Measurements from ENCODE around the gene KIF13A.
"Not testable (repeated sequence)": the region's sequence is repeated elsewhere in the genome, so short reads cannot be mapped to it uniquely, and the experiment has no call there.

Gene KIF13A

GRCh38 chr6:17987447-17987696 lies at the start of gene KIF13A:
TSS of gene KIF13A (minus strand) at chr6:17987635. CDS start at chr6:17987463, 172 bp downstream.
- DNase-seq, result no peak

DNA sequence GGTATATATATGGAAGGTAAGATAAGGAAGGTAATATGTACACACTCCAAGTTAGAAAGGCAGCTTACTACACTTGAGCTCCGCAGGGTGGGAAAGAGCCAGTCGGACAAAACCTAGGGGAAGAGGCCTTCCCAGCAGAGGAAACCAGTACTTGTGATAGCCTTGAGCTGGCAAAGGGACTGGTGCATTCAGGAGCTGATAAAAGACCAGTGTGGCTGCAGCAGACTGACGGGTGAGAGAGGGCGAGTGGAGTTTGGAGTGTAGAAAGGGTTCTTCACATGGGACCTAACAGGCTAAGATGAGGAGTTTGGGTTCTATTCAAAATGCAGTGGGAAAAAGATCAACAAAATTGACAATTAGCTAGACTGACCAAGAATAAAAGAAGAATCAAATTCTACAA lies 49.3 kb upstream of the KIF13A start:
- DNase-seq, result no peak

DNA sequence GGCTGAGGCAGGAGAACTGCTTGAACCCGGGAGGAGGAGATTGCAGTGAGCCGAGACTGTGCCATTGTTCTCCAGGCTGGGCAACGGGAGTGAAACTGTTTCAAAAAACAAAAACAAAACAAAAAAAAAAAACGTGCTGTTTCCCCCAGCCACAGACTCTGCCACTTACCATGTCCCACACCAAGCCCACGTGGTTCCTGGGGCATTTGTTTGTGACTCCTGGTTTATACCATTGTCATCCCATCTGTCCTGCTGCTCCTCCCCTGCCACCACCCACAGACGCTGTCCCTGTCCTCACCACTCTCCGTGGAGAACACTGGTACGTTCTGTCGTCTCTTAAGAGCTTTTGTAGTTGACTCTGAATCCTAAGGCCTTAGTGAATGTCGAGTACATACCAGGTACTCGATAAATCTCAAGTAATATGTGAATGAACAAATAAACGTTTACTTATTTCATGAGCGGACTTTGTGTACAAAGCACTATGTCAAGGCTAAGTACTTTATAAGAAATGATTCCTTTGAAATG lies 48.0 kb upstream of the KIF13A start:
- DNase-seq, result no peak

DNA sequence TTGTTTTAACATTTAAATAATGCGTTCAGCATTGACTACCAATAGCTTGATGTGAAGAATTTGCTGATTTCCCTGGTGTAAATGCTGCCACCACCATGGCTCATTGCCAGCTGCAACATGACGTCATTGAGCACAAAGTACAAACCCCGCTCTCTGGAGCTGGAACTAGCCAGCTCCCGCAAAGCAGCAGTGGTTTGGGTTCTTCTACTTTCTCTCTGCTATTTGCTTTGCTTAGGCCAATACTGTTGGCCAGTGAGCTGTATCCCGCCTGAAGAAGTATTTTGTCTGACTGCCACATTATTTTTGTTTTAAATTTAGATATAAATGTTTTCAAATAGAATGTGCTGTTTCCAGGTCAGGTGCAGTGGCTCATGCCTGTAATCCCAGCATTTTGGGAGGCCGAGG lies 47.4 kb upstream of the KIF13A start:
- no peak for DNase-seq

DNA sequence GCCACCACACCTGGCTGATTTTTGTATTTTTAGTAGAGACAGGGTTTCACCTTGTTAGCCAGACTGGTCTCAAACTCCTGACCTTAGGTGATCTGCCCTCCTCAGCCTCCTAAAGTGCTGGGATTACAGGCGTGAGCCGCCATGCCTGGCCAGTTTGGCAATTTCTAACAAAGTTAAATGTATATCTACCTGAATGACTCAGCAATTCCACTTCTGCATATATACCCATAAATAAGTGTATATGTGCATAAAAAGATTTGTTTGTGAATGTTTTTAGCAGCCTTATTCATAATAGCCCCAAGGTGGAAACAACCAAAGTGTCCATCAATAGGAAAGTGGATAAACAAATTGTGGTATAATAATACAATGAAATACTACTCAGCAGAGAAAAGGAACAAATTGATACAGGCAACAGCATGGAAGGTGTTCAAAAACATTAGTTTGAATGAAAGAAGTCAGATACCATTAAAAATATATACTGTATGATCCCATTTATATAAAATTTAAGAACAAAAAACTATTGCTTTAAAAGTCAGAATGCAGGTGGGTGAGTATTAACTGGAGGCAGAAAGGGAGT lies 44.3 kb upstream of the KIF13A start:
- DNase-seq, result no peak

DNA sequence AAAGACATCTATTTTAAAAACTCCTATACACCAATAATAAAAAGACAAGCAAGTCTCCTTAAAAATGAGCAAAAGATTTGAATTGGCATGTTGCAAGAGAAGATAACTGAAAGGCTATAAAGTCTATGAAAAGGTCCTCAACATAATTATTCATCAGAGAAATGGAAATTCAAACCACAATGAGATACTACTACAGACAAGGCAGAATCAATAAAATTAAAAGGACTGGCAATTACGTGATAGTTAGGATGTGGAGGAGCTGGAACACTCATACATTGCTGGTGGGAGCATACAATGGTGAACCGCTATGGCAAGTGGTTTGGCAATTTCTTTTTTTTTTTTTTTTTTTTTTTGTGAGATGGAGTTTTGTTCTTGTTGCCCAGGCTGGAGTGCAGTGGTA lies 43.8 kb upstream of the KIF13A start:
- DNase-seq, result no peak

- no peak for DNase-seq
Observed at GRCh38 chr6:18028332-18028731, 40.9 kb upstream of the KIF13A start.

GRCh38 chr6:18025596-18025995 lies 38.2 kb upstream of the KIF13A start:
- DNase-seq, result no peak

GRCh38 chr6:18024876-18025275 lies 37.4 kb upstream of the KIF13A start:
- DNase-seq, result no peak

GRCh38 chr6:18023891-18024290 lies 36.5 kb upstream of the KIF13A start:
- no peak for DNase-seq

DNA sequence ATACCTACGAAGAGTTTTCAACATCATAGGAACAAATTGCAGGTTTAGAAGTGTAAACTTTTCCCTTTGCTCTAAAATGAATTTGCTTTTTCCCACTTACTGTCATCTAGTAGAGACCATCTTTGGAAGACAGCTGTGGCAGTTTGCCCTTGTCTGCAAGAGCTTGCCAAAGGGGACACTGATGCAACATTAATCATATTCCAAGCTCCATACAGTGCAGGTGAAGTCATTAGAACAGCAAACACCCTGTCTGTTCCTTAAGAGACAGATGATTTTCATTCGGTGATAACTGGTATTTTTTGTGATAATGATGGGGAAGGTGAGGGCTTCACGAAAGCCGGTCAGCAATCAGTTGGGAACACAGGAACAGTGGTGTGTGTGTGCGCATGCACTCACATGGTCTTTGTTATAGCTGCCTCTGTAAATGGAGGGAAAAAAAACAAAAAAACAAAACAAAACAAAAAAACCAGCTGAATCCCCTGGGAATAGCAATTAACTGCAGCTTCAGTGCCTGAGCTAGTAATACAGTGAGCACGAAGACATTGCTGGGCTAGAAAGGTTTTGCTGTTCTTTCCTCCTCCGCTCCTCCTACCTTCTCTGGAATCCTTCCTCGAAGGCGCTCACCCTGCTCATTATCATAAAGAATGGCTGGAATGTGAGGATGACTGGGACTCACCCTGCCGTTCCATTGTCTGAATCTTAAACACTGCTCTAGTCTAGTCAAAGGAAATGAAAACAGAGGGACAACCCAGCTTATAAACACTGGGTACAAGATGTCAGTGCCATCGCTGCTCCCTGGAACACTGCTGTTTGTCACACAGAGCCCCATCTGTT lies 35.2 kb upstream of the KIF13A start:
- no peak for DNase-seq

DNA sequence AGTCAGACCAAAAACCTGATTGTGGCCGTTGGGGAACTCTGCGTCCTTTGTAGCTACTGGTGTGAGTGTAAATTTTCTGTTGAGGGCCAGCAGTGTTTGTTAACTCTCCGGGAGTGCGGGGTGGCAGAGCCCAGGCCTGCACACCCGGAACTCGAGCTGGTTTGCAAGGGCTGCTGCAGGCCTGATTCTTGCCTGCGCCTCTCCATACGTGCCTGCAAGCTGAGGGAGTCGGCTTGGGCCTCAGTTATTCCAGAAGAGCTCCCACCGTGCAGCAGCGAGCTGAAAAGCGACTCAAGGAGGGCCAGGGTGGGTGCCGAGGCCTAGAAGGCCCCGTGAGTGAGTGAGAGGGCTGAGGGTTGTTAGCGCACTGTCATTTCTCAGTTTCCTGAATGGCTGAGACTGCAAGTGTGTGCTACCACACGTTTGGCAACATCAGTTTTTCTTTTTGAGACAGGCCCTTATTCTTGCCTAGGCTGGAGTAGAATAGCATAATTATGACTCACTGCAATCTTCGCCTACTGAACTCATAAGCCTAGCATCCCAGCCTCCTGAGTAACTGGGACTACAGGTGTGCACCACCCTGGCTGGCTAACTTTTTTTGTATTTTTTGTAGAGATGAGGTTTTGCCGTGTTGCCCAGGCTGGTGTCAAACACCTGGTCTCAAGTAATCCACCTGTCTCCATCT lies 33.9 kb upstream of the KIF13A start:
- no peak for DNase-seq

GRCh38 chr6:18020545-18020944 lies 33.1 kb upstream of the KIF13A start:
- DNase-seq, result not testable (repeated sequence)

DNA sequence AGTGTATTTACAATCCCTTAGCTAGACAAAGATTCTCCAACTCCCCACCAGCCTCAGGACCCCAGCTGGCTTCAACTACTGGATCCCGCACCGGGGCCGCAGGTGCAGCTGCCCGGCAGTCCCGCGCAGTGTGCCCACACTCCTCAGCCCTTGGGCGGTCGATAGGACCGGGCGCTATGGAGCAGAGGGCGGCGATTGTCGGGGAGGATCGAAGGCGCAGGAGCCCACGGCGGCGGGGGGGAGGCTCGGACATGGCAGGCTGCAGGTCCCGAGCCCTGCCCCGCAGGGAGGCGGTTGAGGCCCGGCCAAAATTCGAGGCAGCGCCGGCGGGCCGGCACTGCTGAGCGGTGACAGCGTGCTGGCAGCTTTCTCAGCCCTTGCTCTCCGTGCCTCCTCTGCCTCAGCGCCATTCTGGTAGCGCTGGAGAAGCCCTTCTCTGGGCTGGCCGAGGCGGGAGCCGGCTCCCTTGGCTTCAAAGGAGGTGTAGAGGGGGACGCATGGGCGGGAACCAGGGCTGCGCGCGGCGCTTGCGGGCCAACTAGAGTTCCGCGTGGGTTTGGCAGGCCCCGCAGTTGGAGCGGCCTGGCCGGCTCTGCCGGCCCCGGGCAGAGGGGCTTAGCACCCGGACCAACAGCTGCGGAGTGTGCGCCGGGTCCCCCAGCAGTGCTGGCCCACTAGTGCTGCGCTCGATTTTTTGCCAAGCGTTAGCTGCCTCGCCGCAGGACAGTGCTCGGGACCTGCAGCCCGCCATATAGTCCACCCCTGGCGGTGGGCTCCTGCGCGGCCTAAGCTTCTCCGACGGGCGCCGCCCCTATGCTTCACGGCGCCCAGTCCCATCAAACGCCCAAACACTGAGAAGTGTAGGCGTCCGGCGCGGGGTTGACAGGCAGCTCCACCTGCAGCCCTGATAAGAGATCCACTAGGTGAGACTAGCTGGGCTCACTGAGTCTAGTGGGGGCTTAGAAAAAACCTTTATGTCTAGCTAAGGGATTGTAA lies 32.4 kb upstream of the KIF13A start:
- DNase-seq, result no peak

- DNase-seq, result not testable (repeated sequence)
Observed at GRCh38 chr6:18019133-18019532, 31.7 kb upstream of the KIF13A start.

GRCh38 chr6:18016698-18017097 lies 29.3 kb upstream of the KIF13A start:
- DNase-seq, result no peak

- DNase-seq, result no peak
Observed at GRCh38 chr6:18016133-18016532, 28.7 kb upstream of the KIF13A start.

DNA sequence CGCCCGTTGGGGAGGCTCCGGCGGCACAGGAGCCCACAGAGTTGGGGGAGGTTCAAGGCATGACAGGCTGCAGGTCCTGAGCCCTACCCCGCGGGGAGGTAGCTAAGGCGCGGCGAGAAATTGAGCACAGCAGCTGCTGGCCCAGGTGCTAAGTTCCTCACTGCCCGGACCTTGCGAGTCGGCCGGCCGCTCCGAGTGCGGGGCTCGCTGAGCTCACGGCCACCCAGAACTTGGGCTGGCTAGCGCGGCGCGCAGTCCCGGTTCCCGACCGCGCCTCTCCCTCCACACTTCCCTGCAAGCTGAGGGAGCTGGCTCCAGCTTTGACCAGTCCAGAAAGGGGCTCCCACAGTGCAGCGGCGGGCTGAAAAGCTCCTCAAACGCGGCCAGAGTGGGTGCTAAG lies 23.9 kb upstream of the KIF13A start:
- no peak for DNase-seq

GRCh38 chr6:18010540-18010939 lies 23.1 kb upstream of the KIF13A start:
- DNase-seq, result not testable (repeated sequence)

DNA sequence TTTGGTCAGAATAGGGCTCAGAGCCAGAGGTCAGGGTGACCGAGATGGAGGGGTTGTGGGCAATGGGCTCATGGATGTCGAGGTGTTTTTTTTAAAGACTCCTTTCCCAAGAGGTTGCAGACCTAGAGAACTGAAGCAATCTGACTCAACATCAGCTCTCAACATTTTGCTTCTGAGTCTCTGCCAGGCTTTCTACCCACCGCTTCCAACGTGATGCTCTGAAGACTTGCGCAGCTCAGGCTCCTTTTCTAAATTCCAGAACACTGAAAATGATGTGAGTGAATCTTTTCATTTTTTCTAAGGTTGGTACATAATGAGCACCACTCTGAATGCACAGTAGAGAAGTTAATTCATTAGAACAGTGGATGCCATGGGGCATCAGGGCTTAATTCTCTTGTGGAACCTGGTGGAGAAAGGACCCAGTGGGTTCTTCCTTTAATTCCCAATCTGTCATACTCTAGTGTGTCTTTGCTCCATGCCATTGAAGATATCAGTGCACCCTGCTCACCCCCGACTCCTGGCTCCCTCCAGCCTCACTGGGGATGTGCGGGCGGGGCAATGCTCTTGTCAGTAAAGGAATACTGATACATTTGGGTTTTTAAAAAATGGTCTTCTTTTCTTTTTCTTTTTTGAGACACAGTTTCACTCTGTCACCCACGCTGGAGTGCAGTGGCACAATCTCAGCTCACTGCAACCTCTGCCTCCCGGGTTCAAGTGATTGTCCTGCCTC lies 17.0 kb upstream of the KIF13A start:
- no peak for DNase-seq

DNA sequence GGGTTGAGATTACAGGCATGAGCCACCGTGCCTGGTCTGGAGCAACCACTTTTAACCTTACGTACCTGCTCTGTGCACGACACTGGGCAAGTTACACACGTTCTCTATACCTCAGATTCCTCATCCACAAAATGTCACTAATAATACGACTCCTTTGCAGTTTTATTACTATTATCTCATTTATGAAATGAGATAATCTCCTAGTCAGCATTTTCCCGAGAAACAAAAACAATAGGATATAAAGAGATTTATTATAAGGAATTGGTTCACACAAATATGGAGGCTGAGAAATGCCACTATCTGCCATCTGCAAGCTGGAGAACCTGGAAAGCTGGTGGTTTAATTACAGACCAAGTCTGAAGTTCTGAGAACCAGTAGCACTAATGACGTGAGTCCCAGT lies 12.0 kb upstream of the KIF13A start:
- no peak for DNase-seq

- DNase-seq, result no peak
Observed at GRCh38 chr6:17998442-17998841, 11.0 kb upstream of the KIF13A start.

Measured in CD4-positive, alpha-beta T cell treated with Interferon gamma for 1 hour (primary cell).